Neural cell (in vitro differentiated cells): Measurements from ENCODE around the gene LAP3. TPM values are rescaled to one million over a fixed set of nuclear protein-coding genes. Genes with fewer than 3 reads are reported as not detected.

Experiments used
- H2AFZ ChIP-seq: fragments of 200-600, 300-800 bp; sonication (generic), shearing (Covaris generic); 2 replicates; pipeline ENCODE4 v1.6.0; 2014; ENCODE audit warnings: low read depth, mild to moderate bottlenecking, antibody characterized with exemption, low read length, moderate library complexity
- H3F3A ChIP-seq: fragments of 200-600 bp; shearing (Covaris generic); 2 replicates; pipeline ENCODE4 v1.6.1; 2016; ENCODE audit warnings: mild to moderate bottlenecking, moderate library complexity, mixed read lengths, antibody characterized with exemption, low read length; ENCODE audit not compliant: insufficient read depth, poor library complexity, severe bottlenecking
- H3K27ac ChIP-seq: fragments of 200-600, 300-800 bp; sonication (generic), shearing (Covaris generic); 2 replicates; pipeline ENCODE4 v1.5.1; 2014; ENCODE audit warnings: mild to moderate bottlenecking, low read length, moderate library complexity
- H3K27me3 ChIP-seq: fragments of 300-800, 200-600 bp; sonication (generic), shearing (Covaris generic); 2 replicates; pipeline ENCODE4 v1.6.0; 2014; ENCODE audit warnings: mild to moderate bottlenecking, low read depth, low read length, moderate library complexity; ENCODE audit not compliant: insufficient read depth
- H3K36me3 ChIP-seq: fragments of 300-800, 200-600 bp; sonication (generic), shearing (Covaris generic); 2 replicates; pipeline ENCODE4 v1.5.1; 2014; ENCODE audit warnings: mild to moderate bottlenecking, antibody characterized with exemption, low read length, moderate library complexity; ENCODE audit not compliant: insufficient read depth
- H3K4me2 ChIP-seq: fragments of 300-800, 200-600 bp; sonication (generic), shearing (Covaris generic); 2 replicates; pipeline ENCODE4 v1.6.0; 2014; ENCODE audit warnings: mild to moderate bottlenecking, low read length
- H3K4me3 ChIP-seq: fragments of 300-800, 200-600 bp; sonication (generic), shearing (Covaris generic); 2 replicates; pipeline ENCODE4 v1.5.1; 2014; ENCODE audit warnings: mild to moderate bottlenecking, low read length, moderate library complexity
- H3K79me2 ChIP-seq: fragments of 200-600 bp; shearing (Covaris generic); replicated peaks from 2 replicates; pipeline ENCODE4 v1.6.0; 2014; ENCODE audit warnings: mild to moderate bottlenecking, low read length, moderate library complexity; ENCODE audit not compliant: insufficient read depth
- H3K9ac ChIP-seq: fragments of 300-800, 200-600 bp; sonication (generic), shearing (Covaris generic); 2 replicates; pipeline ENCODE4 v1.6.1; 2016; ENCODE audit warnings: mild to moderate bottlenecking, low read length, mixed read lengths
- H3K9me2 ChIP-seq: fragments of 200-600 bp; shearing (Covaris generic); 2 replicates; pipeline ENCODE4 v1.6.1; 2016; ENCODE audit warnings: mild to moderate bottlenecking, low read length, mixed read lengths; ENCODE audit not compliant: insufficient read depth
- H3K9me3 ChIP-seq: fragments of 200-600, 300-800 bp; sonication (generic), shearing (Covaris generic); 2 replicates; pipeline ENCODE4 v1.6.1; 2016; ENCODE audit warnings: mild to moderate bottlenecking, mixed run types, low read length, moderate library complexity, mixed read lengths
- H4K20me1 ChIP-seq: fragments of 200-600 bp; shearing (Covaris generic); 2 replicates; pipeline ENCODE4 v1.6.1; 2016; ENCODE audit warnings: mild to moderate bottlenecking, mixed run types; ENCODE audit not compliant: insufficient read depth
- EP300 ChIP-seq: fragments of 450-650 bp; conservative IDR thresholded peaks from 2 replicates; pipeline ENCODE4 v1.6.1; 2014; ENCODE audit warnings: antibody characterized with exemption, mild to moderate bottlenecking, moderate library complexity; ENCODE audit not compliant: poor library complexity, severe bottlenecking
- EZH2 ChIP-seq: fragments of 200-600, 300-800 bp; shearing (Covaris generic), sonication (generic); IDR thresholded peaks from 2 replicates; pipeline ENCODE4 v1.6.1; 2014; ENCODE audit warnings: antibody characterized with exemption, low read length, borderline replicate concordance, mild to moderate bottlenecking; ENCODE audit not compliant: insufficient read depth, poor library complexity, severe bottlenecking
- MXI1 ChIP-seq: fragments of 450-650 bp; conservative IDR thresholded peaks from 2 replicates; pipeline ENCODE4 v1.6.1; 2014; ENCODE audit warnings: antibody characterized with exemption, mild to moderate bottlenecking; ENCODE audit not compliant: poor library complexity, severe bottlenecking
- POLR2AphosphoS5 ChIP-seq: IDR thresholded peaks from 2 replicates; pipeline ENCODE4 v1.6.1; 2012
- RAD21 ChIP-seq: fragments of 450-650 bp; conservative IDR thresholded peaks from 2 replicates; pipeline ENCODE4 v1.6.1; 2014; ENCODE audit warnings: antibody characterized with exemption, mild to moderate bottlenecking, moderate library complexity
- REST ChIP-seq: IDR thresholded peaks from 2 replicates; pipeline ENCODE4 v1.6.1; 2012; ENCODE audit warnings: borderline replicate concordance
- SMC3 ChIP-seq: fragments of 450-650 bp; conservative IDR thresholded peaks from 2 replicates; pipeline ENCODE4 v1.6.1; 2014; ENCODE audit warnings: antibody characterized with exemption, mild to moderate bottlenecking, moderate library complexity; ENCODE audit not compliant: poor library complexity
- TAF1 ChIP-seq: IDR thresholded peaks from 2 replicates; pipeline ENCODE4 v1.6.1; 2012; ENCODE audit warnings: low read depth
- polyA plus RNA-seq: library from polyadenylated mRNA; depleted of rRNA; stranded (reverse); fragments of >200 nt; gene quantifications from 2 replicates; pipeline ENCODE4 v1.2.3, GENCODE V29; 2014
- TF ChIP-seq, protein P1 (sequence below): fragments of 450-650 bp; IDR thresholded peaks from 2 replicates; pipeline ENCODE4 v1.5.1; 2014; ENCODE audit warnings: antibody characterized with exemption, mild to moderate bottlenecking, moderate library complexity; ENCODE audit not compliant: poor library complexity, severe bottlenecking

Gene LAP3
- polyA plus RNA-seq, 1 donor from 2014 or later, result 36.9 TPM

- Histone ChIP-seq H3F3A (no peaks in the 10 kb centered on the region), H3K27me3 (no peaks in the 10 kb centered on the region), H3K4me3 (no peak overlapping the region), H3K27ac (no peak overlapping the region), H3K4me2 (no peak overlapping the region), H4K20me1 (no peaks in the 10 kb centered on the region), H3K9me2 (no peaks in the 10 kb centered on the region), H2AFZ (no peak overlapping the region), H3K9me3 (no peaks in the 10 kb centered on the region), H3K79me2 (no peaks in the 10 kb centered on the region), H3K9ac (no peak overlapping the region), H3K36me3 (no peaks in the 10 kb centered on the region)
- no peak for TF ChIP-seq POLR2AphosphoS5
- TF ChIP-seq TAF1, result no peak
- no peak for TF ChIP-seq REST
- TF ChIP-seq RAD21, result no peak
- TF ChIP-seq, protein P1, sequence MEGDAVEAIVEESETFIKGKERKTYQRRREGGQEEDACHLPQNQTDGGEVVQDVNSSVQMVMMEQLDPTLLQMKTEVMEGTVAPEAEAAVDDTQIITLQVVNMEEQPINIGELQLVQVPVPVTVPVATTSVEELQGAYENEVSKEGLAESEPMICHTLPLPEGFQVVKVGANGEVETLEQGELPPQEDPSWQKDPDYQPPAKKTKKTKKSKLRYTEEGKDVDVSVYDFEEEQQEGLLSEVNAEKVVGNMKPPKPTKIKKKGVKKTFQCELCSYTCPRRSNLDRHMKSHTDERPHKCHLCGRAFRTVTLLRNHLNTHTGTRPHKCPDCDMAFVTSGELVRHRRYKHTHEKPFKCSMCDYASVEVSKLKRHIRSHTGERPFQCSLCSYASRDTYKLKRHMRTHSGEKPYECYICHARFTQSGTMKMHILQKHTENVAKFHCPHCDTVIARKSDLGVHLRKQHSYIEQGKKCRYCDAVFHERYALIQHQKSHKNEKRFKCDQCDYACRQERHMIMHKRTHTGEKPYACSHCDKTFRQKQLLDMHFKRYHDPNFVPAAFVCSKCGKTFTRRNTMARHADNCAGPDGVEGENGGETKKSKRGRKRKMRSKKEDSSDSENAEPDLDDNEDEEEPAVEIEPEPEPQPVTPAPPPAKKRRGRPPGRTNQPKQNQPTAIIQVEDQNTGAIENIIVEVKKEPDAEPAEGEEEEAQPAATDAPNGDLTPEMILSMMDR, result no peak
- no peak for TF ChIP-seq EZH2
- no peak for TF ChIP-seq MXI1
Observed at GRCh38 chr4:17558941-17559708, 17.9 kb upstream of the LAP3 start.

GRCh38 chr4:17559709-17560048 is 17.3 kb upstream of the LAP3 start:
- H3K79me2 ChIP-seq, result no peaks in the 10 kb centered on the region
- no peak overlapping the region for H3K4me2 ChIP-seq
- H3K36me3 ChIP-seq, result no peaks in the 10 kb centered on the region
- H3F3A ChIP-seq, result no peaks in the 10 kb centered on the region
- no peak overlapping the region for H3K27ac ChIP-seq
- no peak overlapping the region for H3K9ac ChIP-seq
- H3K27me3 ChIP-seq, result no peaks in the 10 kb centered on the region
- H3K9me3 ChIP-seq, result no peaks in the 10 kb centered on the region
- no peaks in the 10 kb centered on the region for H4K20me1 ChIP-seq
- no peak overlapping the region for H2AFZ ChIP-seq
- TF ChIP-seq EP300 (no peak), TAF1 (no peak), EZH2 (no peak), REST (no peak), POLR2AphosphoS5 (no peak), RAD21 (no peak), SMC3 (no peak), MXI1 (no peak)
- TF ChIP-seq, protein P1, result no peak
- H3K9me2 ChIP-seq, result no peaks in the 10 kb centered on the region
- H3K4me3 ChIP-seq, result no peak overlapping the region
